Neural cell (in vitro differentiated cells): ENCODE results near the gene AEBP2.

ENCODE experiments used
- RAD21 ChIP-seq: fragments of 450-650 bp; conservative IDR thresholded peaks from 2 replicates; pipeline ENCODE4 v1.6.1; 2014; ENCODE audit warnings: antibody characterized with exemption, mild to moderate bottlenecking, moderate library complexity
- TF ChIP-seq, protein P1 (sequence below): fragments of 450-650 bp; IDR thresholded peaks from 2 replicates; pipeline ENCODE4 v1.5.1; 2014; ENCODE audit warnings: antibody characterized with exemption, mild to moderate bottlenecking, moderate library complexity; ENCODE audit not compliant: poor library complexity, severe bottlenecking

DNA sequence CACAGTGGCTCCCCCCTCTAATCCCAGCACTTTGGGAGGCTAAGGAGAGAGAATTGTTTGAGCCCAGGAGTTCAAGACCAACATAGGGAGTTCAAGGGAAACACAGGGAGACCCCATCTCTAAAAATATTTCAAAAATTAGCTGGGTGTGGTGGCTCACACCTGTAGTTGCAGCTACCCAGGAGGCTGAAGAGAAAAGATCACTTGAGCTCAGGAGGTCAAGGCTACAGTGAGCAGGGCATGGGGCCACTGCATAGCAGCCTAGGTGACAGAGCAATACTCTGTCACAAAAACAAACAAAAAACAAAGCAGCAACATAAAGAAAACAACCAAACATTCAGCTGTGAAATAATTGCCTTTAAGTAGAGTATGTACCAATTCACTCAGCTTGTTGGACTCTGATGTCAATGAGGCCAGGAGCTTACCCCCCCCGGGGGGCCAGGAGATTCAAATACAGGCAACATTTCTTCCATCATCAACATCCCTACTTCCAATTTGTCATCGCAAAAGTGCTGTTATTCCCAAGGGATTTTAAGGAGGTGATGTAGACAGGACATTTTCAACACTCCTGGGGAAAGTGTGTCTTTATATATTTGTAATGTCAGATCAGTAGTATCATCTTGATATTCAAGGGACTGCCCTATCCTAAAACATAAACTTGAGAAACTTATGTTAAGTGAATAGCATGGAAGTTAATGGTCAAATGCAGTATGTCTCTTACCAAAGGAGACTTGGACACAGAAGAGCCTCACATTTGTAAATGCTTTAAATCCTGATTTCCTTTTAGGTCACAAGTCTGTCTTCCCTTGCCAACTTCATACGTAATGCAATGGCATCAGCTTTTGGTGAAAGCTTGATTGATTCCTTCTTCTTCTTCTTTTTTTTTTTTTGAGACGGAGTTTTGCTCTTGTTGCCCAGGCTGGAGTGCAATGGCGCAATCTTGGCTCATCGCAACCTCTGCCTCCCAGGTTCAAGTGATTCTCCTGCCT is 40.6 kb upstream of the AEBP2 start:
- TF ChIP-seq, protein P1, sequence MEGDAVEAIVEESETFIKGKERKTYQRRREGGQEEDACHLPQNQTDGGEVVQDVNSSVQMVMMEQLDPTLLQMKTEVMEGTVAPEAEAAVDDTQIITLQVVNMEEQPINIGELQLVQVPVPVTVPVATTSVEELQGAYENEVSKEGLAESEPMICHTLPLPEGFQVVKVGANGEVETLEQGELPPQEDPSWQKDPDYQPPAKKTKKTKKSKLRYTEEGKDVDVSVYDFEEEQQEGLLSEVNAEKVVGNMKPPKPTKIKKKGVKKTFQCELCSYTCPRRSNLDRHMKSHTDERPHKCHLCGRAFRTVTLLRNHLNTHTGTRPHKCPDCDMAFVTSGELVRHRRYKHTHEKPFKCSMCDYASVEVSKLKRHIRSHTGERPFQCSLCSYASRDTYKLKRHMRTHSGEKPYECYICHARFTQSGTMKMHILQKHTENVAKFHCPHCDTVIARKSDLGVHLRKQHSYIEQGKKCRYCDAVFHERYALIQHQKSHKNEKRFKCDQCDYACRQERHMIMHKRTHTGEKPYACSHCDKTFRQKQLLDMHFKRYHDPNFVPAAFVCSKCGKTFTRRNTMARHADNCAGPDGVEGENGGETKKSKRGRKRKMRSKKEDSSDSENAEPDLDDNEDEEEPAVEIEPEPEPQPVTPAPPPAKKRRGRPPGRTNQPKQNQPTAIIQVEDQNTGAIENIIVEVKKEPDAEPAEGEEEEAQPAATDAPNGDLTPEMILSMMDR = no peak
- no peak for TF ChIP-seq RAD21
